Forelimb muscle (tissue), 1 donor: Measurements from ENCODE around the gene ZNF473. TPM values are rescaled to one million over a fixed set of nuclear protein-coding genes. Genes with fewer than 3 reads are reported as not detected.
"Not testable (repeated sequence)": the region's sequence is repeated elsewhere in the genome, so short reads cannot be mapped to it uniquely, and the experiment has no call there.

Experiments
- DNase-seq: peaks from one replicate; pipeline ENCODE4 v3.0.0-alpha.2; 2013; ENCODE audit warnings: low read depth
- polyA plus RNA-seq: library from polyadenylated mRNA; unstranded; fragments of 120-200 nt; gene quantifications from one replicate; pipeline ENCODE4 v1.2.1, GENCODE V29; 2013; ENCODE audit not compliant: insufficient read length

The ZNF473 gene
- polyA plus RNA-seq, 1 donor = 7.3 TPM

GRCh38 chr19:50098892-50099291 is 73.1 kb downstream of the ZNF473 start:
- DNase-seq = not testable (repeated sequence)

- DNase-seq = not testable (repeated sequence)
Measured at GRCh38 chr19:50099696-50100095, 73.9 kb downstream of the ZNF473 start.

- not testable (repeated sequence) for DNase-seq
Measured at GRCh38 chr19:50100946-50101345, 75.1 kb downstream of the ZNF473 start.

Other genes starting within 250 kb of the ZNF473 start
- 17.0 TPM for gene FUZ, start 212.7 kb upstream of the ZNF473 start, polyA plus RNA-seq
- 28.6 TPM for gene MED25, start 207.7 kb upstream of the ZNF473 start, polyA plus RNA-seq
- 195 TPM for gene PTOV1, start 174.8 kb upstream of the ZNF473 start, polyA plus RNA-seq
- gene PNKP, start 158.4 kb upstream of the ZNF473 start, polyA plus RNA-seq = 38.1 TPM
- 36.8 TPM for gene AKT1S1, start 148.7 kb upstream of the ZNF473 start, polyA plus RNA-seq
- gene TBC1D17, start 148.3 kb upstream of the ZNF473 start, polyA plus RNA-seq = 35.6 TPM
- gene IL4I1, start 129.1 kb upstream of the ZNF473 start, polyA plus RNA-seq = 1.0 TPM
- gene ATF5, start 96.8 kb upstream of the ZNF473 start, polyA plus RNA-seq = 30.2 TPM
- 52.7 TPM for gene NUP62, start 96.5 kb upstream of the ZNF473 start, polyA plus RNA-seq
- gene SIGLEC11, start 64.8 kb upstream of the ZNF473 start, polyA plus RNA-seq = 0.77 TPM
- gene VRK3, start 633 bp upstream of the ZNF473 start, polyA plus RNA-seq = 18.1 TPM
- gene IZUMO2, start 137.3 kb downstream of the ZNF473 start, polyA plus RNA-seq = not detected
- 53.2 TPM for gene MYH14, start 177.6 kb downstream of the ZNF473 start, polyA plus RNA-seq